ENCODE measurements around the gene CLEC16A.

The CLEC16A gene

GRCh38 chr16:11104168-11105037 is 160.0 kb downstream of the CLEC16A start:
- no peak for DNase-seq

DNA sequence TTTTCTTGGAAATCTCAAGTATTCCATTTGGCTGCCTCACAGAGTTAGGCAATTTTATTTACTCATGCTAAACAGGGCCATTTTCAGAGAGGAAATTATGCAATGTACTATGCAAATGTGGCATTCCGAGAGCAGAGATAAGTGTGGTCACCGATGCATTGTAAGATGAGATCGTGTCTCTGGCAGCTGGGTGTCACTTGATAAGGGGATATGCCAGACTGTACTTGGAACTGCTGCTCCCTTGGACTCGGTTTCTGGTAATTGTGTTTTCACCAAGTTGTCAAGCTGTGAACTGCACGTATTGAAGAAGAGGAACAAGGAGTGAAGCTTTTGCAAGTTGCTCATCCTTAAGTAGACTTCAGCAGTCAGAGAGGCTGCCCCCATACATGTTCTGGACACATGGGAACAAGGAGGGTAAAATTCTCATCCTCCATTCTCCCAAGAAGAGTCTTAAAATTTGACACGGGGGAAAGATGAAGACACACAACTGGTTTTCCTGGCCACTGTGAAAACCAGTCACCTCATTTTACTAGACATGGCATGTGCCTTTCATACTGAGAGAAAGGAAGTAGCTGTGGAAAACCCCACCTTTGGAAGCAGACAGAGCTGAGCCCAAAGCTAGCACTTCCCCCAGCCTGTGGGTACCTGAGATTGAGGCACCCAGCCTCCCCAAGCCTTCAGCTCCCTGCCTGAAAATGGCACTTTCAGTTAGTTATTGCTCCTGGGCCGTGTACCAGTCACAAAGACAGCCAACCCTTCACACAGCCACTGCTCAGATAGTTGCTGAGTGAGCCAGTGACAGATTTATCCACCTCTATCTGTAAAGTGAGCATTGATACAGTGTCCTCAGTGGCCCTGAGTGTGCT is 160.9 kb downstream of the CLEC16A start:
- DNase-seq, result no peak

DNA sequence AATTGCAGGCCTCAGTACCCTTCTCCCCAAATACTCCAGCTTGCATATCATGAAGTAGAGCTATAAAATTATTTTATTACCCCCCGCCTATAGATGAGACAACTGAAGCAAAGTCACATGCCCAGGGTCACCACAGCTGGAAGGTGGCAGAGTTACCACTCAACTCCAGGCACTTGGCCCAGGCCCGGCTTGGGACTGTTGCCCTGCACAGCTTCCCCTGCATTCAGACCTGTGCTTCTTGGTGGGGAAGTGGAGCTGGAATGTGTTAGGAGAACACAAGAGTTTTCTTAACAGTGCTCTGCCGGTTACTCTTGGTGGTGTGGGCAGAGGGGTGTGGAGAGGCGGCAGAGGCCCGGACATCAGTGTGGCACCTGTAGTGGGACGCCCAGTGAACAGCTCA is 162.4 kb downstream of the CLEC16A start:
- DNase-seq, result no peak

DNA sequence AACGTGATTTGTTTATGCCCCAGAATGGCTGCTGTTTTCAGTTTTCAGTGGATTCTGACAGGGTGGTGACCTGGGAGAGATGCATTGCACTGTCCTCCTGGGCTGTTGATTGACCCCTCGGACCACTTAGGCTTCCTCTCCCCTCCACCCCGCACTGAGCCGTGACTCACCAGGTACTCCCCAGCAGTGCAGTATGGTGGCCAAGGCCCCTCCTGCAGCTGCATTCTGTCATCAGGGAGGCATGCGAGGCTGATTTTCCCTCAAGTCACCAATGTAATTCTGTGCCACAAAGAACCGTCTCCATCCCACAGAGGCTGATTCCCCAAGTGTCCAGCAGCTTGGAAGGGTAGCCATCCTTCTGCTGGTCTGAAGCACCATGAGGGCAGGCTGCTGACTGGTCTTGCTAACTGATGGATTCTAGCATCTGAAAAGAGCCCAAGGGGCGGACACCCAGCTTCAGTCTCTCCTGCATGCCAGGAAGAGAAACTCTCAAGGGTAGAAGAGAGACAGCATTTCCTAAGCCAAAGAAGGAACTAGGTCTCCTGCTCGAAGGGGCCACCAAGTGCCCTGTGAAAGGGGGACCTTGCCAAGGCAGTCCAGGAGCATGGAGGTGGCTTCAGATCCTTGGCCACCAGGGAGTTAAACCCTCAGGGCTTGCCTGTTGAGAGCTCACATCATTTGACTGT is 163.6 kb downstream of the CLEC16A start:
- DNase-seq, result no peak

- no peak for DNase-seq
These were observed 164.1 kb downstream of the CLEC16A start for GRCh38 chr16:11108466-11108805.

DNA sequence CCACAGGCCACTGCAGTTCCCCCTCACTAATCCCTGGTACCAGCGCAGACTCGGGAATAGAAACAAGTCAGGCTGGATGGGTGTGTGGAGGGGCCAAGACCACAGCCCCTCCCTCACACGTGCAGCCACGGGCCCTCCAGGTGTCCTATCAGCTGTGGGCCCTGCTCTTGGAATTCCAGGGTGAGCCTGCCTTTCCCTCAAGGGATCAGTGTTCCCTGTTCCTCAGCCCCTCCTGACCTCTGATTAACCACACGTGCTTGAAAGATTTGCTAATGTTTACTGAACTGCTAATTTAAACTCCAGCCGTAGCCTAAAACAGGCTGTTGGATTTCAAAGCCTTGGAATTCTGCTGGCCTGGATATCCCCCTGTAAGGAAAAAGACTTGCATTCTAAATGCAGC is 165.2 kb downstream of the CLEC16A start:
- DNase-seq, result no peak

- no peak for DNase-seq
These were observed 166.8 kb downstream of the CLEC16A start for GRCh38 chr16:11111150-11111549.

GRCh38 chr16:11111856-11112634 is 167.7 kb downstream of the CLEC16A start:
- no peak for DNase-seq

GRCh38 chr16:11112723-11113348 is 168.5 kb downstream of the CLEC16A start:
- DNase-seq, result no peak

DNA sequence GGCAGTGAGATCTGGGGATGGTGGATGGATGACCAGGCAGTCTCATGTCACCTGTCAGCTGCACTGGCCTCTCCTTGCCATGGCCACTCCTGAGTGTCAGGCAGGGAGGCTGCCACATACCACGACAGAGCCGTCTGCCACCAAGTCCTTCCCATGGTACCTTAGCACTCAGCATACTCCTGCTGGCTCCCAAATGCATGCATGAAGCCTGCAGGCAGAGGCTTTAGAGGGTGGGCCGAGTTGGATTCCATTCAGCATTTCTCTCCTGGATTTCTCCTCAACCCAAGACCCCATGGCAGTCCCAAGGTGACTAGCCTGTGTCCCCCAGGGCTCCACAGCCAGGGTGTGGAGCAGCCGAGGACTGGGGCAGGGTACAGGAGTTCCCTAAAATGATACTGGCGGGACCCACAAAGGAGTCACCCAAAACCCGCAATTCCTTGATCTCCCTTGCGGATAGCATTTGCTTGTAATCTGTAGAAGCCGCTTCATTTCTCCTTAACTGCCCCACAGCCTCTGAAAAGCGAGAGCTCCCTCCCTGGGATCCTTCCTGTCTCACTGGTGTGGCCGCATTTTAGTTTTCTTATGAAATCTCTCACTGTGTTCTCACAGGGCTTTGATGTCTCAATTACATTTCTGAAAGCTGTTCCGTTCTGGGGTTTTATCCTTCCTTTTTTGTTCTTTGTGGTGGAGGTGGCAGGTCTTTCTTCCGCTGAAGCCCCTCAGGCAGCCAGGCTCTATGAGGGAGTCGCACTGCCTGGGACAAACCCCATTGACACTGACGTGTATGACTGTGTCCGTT is 170.2 kb downstream of the CLEC16A start:
- DNase-seq, result no peak

GRCh38 chr16:11117576-11118211 is 173.3 kb downstream of the CLEC16A start:
- no peak for DNase-seq

- no peak for DNase-seq
These were observed 174.1 kb downstream of the CLEC16A start for GRCh38 chr16:11118479-11118878.

DNA sequence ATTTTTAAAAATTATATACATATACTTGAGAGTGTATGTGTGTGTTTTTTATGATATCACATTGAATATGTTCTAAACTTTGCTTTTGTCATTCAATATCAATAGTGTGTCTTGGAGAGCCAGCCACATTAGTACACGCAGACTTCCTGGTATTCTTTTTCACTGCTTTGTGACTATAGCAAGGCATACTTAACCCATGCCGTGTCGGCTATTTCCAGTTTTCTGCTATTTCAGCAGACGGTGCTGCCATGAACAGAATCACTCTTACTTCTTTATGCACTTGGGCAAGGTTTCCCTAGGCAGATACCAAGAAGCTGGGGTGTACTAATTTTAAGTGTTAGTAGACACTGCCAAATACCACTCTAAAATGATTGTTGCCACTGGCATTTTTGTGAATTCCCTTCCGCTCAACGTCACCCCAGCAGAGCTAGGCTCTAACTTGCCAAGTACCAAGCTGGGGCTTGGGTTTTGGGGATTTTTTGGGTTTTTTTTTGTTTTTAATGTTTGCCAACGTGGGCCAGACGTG is 176.8 kb downstream of the CLEC16A start:
- no peak for DNase-seq

DNA sequence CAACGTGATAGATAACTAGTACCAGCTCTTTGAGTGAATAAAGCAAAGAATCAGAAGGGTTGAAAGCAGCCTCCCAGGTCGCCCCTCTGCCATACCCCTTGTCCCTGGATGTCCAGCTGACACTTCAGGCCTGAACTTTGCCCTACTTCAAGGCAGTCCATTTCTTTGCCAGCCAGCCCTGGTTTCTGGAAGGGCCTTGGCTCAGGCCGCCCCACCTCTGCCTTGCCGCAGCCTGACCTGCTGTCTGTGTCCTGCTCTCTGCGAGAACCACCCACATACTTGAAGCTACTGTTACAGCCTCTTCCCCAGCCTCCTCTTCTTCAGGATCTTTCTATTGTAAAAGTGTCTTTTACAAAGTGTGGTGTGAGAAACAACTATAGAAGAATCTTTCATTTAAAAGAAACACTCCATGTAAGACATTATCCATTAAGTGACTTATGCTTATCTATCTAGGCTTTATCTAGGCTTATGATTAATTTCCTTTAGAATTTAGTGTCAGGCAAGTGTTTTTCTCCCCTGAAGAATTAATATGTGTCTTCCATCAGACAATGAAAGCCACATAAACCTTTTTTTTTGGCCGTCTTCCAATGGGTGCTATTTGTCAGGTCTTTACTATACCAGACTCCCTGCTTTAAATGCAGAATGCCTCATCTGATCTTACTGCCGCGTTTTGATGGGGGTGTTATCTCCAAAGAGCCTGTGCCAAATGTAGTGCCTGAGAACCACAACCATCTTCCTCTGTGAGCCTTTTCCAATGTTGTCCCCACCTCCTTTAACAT is 177.7 kb downstream of the CLEC16A start:
- DNase-seq, result no peak

GRCh38 chr16:11123666-11124065 is 179.3 kb downstream of the CLEC16A start:
- DNase-seq, result no peak

DNA sequence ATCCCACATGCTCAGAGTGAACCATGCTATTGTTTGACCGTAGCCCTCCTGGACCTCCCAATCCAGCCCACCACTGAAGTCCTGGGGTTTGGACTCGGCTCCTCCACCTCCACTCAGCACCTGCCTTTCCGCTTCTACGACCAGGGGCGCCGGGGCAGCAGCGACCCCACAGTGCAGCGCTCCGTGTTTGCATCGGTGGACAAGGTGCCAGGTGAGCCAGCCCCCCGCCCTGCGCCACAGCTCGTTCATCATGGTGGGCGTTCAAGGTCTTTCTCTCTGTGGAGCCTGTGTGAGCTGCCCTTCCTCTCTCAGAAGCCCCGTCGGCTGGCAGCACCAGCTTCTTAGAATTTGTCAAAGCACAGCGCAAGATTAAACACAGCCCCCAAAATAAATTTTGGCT is 181.6 kb downstream of the CLEC16A start:
- no peak for DNase-seq

DNA sequence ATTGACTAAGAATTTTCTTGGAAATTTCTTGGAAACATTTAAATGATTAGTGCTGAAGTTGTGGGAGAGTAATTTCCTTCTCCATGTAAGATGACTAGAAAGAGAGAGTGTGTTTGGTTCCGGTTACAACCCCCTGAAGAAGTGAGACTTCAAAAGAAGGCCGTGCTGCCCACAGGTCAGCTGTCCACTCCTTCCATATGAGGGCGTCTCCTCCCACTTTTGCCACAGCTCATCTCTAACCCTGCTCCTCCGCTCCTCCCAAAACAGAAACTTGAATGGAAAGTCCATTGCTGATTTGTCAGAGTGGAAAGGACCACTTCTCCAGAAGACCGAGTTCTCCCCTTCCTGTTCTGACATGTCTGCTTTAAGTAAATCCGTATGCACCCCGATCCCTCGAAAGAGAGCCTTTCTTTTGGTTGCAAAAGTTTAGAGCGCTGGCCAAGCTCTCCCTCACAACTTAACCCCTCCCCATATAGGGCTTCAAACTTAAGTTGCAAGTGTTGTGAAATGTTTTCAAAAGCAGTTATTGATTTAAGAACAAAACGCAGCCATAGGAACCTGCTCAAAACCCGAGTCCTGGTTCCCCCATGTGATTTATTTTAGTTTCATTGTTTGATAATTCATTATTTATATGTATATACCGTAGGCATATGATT is 182.2 kb downstream of the CLEC16A start:
- DNase-seq, result no peak

GRCh38 chr16:11127610-11128195 is 183.3 kb downstream of the CLEC16A start:
- no peak for DNase-seq
